ENCODE results near the gene EPS15.

The EPS15 gene

GRCh38 chr1:51304360-51304759, 214.7 kb downstream of the EPS15 start:
- no peak for DNase-seq (ENCODE audit: insufficient read length, low spot score)
- no peak for FAIRE-seq

All from HTR-8/SVneo (cell line).